ENCODE results near the gene RGS12. TPM values are rescaled to one million over a fixed set of nuclear protein-coding genes. Genes with fewer than 3 reads are reported as not detected.
A peak's percentile ranks its signal among the peaks of the same experiment; 100 is the strongest.

RGS12 gene
- 72.2 TPM for total RNA-seq

DNA sequence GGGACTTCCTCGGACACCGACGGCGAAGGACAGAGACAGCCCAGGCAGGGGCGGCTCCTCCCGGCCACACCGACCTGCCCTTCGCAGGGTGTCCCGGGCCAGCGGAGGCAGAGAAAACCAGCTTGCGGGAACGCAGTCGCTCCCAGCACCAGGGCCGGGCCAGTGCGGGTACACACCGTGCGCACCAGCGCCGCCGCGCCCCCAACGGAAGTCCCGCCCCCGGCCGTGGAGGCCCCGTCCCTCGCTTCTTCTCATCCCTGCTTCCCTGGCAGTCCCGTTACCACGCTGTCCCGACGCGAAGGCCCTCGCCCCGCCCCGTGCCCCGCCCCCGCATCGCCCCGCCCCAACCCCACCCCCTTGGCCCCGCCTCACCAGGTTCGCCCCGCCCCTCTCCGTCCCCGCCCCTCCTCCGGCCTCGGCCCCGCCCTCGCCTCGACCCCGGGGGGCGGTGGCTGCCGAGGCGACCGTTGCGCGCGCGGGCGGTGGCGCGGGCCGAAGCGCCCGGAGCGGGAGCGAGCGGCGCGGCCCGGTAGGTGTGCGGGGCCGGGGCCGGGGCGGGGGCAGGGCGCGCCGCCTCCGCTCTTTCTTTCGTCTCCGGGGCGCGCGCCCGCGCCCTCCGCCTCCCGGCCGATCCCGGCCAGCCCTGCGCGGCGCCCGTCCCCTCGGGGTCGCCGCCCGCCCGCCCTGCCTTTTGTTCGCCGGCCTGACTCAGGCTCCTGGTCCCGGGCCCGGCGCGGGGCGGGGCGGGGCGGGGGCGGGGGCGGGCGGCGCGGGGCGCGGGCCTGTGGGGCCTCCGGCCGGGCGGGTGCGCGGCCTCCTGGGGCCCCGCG, at the start of gene RGS12:
Gene RGS12 (plus strand): TSS at position 451 of the 830 bp plus-strand sequence. CDS start 23,150 bp downstream, outside the sequence.
- DNase-seq (ENCODE audit: low spot score in 2 of 2) (peak; percentile 100), FAIRE-seq (no peak)

- FAIRE-seq (no peak), DNase-seq (ENCODE audit: low spot score in 2 of 2) (no peak)
Measured at GRCh38 chr4:3243136-3243780, 49.6 kb upstream of the RGS12 start.

DNA sequence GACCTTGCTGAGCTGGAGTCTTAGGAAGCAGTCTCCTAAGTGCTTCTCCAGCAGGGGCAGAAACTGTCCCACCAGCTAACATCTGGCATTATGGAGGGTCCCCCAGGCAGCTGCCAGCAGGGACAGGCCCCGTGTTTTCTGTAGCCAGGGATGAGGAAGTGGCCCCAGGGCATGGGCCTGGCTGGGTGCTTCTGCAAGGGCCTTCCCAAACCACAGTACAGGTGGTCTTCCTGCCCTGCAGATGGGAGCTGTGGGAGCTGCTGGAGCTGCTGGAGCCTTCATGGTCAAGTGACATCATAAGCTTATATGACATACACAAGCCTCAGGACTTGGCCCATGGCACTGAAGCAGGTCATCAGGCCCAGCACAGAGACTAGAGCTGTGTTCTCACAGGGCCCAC, 48.8 kb upstream of the RGS12 start:
- no peak for FAIRE-seq
- no peak for DNase-seq (ENCODE audit: low spot score in 2 of 2)

- DNase-seq (ENCODE audit: low spot score in 2 of 2), result no peak
- FAIRE-seq, result no peak
Measured at GRCh38 chr4:3244747-3245146, 48.1 kb upstream of the RGS12 start.

- DNase-seq (ENCODE audit: low spot score in 2 of 2) (no peak), FAIRE-seq (no peak)
Measured at GRCh38 chr4:3245676-3246075, 47.1 kb upstream of the RGS12 start.

DNA sequence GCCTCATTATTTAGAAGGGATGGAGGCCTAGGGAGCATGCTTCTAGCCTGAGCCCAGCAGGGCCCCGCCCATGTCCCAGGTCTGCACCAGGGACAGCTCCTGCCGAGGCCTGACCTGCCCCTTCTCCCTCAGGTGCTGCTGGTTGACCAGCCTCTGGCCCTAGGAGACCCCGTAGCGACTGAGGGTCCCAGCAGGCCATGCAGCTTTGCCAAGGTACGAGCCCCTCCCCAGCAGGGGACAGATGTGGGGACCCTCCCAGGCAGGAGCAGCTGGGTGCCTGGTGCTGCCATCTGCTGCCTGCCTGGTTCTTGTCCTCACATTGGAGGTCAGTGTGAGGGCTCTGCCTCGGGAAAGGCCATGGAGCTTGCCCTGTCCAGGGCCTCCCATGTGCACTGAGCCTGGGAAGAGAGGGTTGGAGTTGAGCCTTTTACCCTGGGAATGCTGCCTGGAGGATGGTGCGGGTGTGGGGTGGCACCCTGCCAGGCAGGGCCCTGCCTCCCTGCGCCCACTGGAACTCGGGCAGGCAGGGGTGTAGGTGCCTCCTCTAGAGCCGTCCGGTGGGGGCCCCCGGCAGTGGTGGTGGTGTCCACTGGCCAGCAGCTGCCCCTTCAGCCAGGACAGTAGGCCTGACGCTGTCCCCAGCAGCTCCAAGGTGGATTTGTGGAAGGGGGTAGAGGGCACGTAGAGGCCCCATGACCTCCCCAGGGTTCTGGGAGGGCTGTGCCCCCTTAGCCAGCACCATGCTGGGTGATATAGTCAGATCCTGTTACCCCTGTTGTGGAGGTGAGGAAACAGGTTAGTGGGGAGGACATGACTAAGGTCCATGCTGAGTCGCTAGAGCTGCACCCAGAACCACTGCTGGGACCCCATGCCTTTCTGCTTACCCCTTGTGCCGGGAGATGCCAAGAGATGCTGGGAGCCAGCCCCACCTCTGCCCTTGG, 46.1 kb upstream of the RGS12 start:
- DNase-seq (ENCODE audit: low spot score in 2 of 2), result no peak
- FAIRE-seq, result no peak

- FAIRE-seq (no peak), DNase-seq (ENCODE audit: low spot score in 2 of 2) (no peak)
Measured at GRCh38 chr4:3247399-3248177, 45.2 kb upstream of the RGS12 start.

GRCh38 chr4:3248178-3248480, 44.7 kb upstream of the RGS12 start:
- DNase-seq (ENCODE audit: low spot score in 2 of 2) (no peak), FAIRE-seq (no peak)

DNA sequence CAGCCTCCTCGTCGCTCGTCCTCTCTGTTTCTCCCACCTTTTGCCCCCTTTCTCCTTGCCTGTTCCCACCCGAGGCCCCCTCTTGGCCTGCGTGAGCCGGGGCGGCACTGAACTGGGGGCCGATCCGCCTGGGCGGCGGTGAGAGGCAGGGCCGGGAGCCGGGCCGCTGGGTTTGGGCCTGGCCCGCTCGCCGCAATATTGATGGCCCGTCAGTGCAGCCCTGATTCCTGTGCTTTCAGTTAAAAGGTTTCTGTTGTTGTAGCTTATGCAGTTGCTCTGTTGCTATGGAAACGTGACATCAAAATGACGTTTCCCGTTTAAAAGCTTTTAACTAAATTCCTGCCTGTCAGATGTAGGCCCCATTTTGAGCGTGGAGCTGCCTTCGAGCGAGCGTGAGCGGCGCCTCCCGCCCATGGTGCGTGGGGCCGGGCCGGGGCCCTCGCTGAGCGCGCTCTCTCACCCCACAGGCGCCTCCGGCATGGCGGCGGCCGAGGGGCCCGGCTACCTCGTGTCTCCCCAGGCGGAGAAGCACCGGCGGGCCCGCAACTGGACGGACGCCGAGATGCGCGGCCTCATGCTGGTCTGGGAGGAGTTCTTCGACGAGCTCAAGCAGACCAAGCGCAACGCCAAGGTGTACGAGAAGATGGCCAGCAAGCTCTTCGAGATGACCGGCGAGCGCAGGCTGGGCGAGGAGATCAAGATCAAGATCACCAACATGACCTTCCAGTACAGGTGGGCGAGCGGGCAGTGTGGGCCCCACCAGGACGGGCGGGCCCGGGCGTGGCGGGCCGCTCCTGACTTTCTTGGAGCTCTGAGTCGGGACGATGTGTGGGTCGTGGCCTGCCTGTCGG, 43.8 kb upstream of the RGS12 start, which contains the start of gene MSANTD1:
Gene MSANTD1 (plus strand): TSS at position 349 of the 851 bp plus-strand sequence. CDS start 64 bp downstream, at position 413.
- DNase-seq (ENCODE audit: low spot score in 2 of 2) (peak in 1 of 2 donors; percentile 62), FAIRE-seq (no peak)

GRCh38 chr4:3249711-3250437, 42.9 kb upstream of the RGS12 start:
- DNase-seq (ENCODE audit: low spot score in 2 of 2) (no peak), FAIRE-seq (no peak)

DNA sequence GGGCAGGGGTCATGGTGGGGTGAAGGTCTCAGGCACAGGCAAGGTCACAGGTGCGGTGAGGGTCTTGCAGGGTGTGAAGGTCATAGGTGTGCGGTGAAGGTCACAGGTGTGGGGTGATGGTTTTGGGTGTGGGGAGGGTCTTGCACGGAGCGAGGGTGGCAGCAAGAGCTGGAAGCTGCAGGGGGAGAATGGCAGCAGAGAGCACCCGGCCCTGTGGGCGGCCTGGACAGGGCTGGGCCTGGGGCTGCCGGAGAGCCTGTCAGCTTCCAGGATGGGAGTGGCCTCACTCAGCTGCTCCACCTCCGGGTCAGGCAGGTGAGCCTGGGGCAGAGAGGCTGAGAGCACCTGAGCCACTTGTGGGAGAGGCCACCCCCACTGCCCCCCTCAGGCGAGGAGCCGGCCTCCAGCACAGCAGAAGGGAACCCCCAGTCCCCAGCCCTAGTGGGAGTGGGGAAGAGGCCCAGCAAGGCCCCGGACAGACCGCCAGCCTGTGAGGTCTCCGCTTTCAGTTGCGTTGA, 42.3 kb upstream of the RGS12 start:
- DNase-seq (ENCODE audit: low spot score in 2 of 2) (no peak), FAIRE-seq (no peak)

DNA sequence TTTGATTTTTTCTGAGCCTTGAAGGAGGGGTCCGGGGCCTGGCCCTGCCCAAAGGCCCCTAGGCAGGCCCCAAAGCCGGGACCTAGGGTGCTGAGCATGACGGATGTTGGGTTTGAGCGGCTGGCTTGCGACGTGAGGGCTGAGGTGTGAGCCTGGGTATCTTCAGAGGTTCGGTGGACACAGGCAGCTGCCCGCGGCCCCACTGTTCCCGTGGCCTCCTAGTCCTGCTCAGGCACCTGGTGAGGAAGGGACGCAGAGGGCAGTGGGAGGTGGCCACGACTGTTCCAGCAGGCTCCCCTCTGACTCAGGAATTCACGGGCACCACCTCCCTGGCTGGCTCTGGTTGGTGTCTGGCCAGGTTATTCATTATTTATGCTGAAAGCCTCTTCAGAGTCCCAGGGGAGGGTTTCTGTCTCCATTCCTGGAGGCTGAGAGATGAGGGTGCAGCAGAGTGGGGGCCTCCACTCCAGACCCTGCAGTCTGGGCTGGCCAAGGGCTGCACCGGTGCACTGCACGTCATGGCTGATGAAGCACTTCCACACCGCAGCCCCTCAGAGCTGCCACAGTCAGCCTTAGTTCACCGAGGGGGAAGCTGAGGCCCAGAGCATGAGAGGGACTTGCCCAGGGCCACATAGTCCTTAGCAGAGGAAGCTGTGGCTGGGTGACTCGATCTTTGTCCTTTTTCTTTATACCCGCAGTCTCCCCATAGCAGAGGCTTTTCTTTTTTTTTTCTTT, 41.7 kb upstream of the RGS12 start:
- DNase-seq (ENCODE audit: low spot score in 2 of 2) (no peak), FAIRE-seq (no peak)

DNA sequence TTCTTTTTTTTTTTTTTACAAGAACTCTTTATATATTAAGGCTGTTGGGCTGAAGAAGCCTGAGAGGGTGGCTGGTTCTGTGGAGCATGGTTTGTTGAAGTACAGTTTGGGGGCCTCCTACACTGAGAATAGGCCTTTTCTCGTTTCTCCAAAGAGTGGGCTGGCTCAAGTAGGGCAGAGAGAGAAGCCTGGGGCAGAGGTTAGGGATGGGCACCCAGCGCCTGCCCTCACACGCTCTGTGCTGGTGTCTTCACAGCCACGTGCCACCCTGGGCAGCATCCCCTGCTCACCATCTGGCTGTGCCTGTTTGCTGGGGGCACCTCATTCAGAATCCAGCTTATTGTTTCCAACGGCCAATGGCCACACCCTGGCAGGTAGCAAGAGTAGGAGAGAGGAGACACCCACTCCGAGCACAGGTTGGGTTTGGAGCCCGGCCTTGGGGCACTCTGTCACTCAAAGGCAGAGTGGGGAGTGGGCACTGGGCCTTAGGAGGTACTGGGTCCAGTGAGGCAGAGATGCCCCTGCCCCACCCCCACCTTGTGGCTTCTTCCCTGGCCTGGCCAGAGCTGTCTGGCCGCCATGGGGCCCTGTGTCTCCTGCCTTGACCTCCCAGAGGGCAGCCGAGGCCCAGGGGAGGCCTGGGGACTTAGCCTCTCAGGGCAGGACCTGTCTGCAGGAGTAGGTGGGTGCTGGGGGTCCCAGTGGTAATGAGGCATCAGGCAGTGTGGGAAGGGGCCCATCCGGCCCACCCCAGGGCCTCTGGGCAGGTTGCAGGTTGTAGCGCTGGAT, 40.9 kb upstream of the RGS12 start:
- DNase-seq (ENCODE audit: low spot score in 2 of 2), result no peak

GRCh38 chr4:3252480-3252828, 40.4 kb upstream of the RGS12 start:
- no peak for FAIRE-seq
- no peak for DNase-seq (ENCODE audit: low spot score in 2 of 2)

More for the DNA sequence above, 40.9 kb upstream of the RGS12 start:
- FAIRE-seq, result no peak

DNA sequence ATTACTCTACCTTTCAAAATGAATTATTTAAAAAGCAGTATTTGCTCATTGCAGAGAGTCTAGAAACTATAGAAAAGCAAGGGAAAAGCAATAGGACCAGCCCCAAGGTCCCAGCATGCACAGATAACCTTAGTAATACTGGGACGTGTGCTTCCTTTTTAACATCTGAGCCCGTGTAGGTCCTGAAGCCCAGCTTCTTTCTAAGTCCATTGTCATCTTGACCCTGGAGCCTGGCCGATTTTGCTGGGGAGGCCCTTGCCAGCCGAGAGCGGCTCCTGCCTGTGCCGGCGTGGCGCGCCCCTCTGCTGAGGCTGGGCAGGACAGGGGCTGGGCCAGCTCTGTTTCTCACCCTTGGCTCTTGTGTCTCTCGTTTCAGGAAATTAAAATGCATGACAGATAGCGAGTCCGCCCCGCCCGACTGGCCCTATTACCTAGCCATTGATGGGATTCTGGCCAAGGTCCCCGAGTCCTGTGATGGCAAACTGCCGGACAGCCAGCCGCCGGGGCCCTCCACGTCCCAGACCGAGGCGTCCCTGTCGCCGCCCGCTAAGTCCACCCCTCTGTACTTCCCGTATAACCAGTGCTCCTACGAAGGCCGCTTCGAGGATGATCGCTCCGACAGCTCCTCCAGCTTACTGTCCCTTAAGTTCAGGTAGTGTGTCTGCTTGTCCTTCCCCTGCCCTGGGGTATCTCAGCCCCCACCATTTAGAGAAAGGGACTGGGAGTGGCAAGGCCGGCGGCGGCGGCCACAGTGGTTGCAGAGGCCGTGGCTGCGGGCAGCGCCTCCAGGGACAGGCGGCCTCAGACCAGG, 39.8 kb upstream of the RGS12 start:
- DNase-seq (ENCODE audit: low spot score in 2 of 2), result no peak
- no peak for FAIRE-seq

- FAIRE-seq, result no peak
- no peak for DNase-seq (ENCODE audit: low spot score in 2 of 2)
Measured at GRCh38 chr4:3253808-3254207, 39.0 kb upstream of the RGS12 start.

All from frontal cortex (tissue), 4 donors.